ENCODE results near the gene SSBP2.

GRCh38 chr5:81409896-81410295, 341.0 kb downstream of the SSBP2 start:
- TF ChIP-seq SIN3A (IDR thresholded peaks at IDR 0.05; ENCODE audit: borderline replicate concordance, insufficient read depth, low read length) (no peak), TAF1 (IDR thresholded peaks at IDR 0.05; ENCODE audit: borderline replicate concordance, insufficient read depth, low read length) (no peak), REST (IDR thresholded peaks at IDR 0.05; ENCODE audit: insufficient read depth in 1 of 2, low read depth in 2 of 2, low read length in 2 of 2) (no peak), POLR2AphosphoS5 (IDR thresholded peaks at IDR 0.05; ENCODE audit: low read depth, low read length) (no peak)

All from PFSK-1 (cell line).